Liver (tissue), 3 donors: ENCODE data around the gene PRR36.

Source experiments
- FOXA1 ChIP-seq: IDR thresholded peaks from 2 replicates; pipeline ENCODE4 v1.6.1; 2016; ENCODE audit warnings: antibody characterized with exemption
- GABPA ChIP-seq, 2 donors: IDR thresholded peaks in 1 of 2; conservative IDR thresholded peaks in 1 of 2; 2 replicates each; pipeline ENCODE4 v1.6.1; 2016; ENCODE audit warnings: antibody characterized with exemption in 2 of 2, mild to moderate bottlenecking in 1 of 2, moderate library complexity in 1 of 2
- HNF4A ChIP-seq, 2 donors: conservative IDR thresholded peaks; 2 replicates each; pipeline ENCODE4 v1.6.1; 2016; ENCODE audit warnings: antibody characterized with exemption in 2 of 2, mild to moderate bottlenecking in 2 of 2
- HNF4G ChIP-seq: IDR thresholded peaks from 2 replicates; pipeline ENCODE4 v1.6.1; 2016; ENCODE audit warnings: antibody characterized with exemption
- JUND ChIP-seq, 2 donors: IDR thresholded peaks; 2 replicates each; pipeline ENCODE4 v1.6.1; 2016; ENCODE audit warnings: antibody characterized with exemption in 2 of 2
- SP1 ChIP-seq: IDR thresholded peaks from 2 replicates; pipeline ENCODE4 v1.6.1; 2018; ENCODE audit warnings: antibody characterized with exemption, mild to moderate bottlenecking
- YY1 ChIP-seq: IDR thresholded peaks from 2 replicates; pipeline ENCODE4 v1.6.1; 2016; ENCODE audit warnings: antibody characterized with exemption, mild to moderate bottlenecking
- TF ChIP-seq, protein P1 (sequence below): IDR thresholded peaks from 2 replicates; pipeline ENCODE4 v1.6.1; 2016; ENCODE audit warnings: antibody characterized with exemption
- TF ChIP-seq, protein P2 (sequence below): fragments of 150-350 bp; IDR thresholded peaks from 2 replicates; pipeline ENCODE4 v1.5.1; 2017; ENCODE audit warnings: improper control_type of control experiment, low read depth, low read length; ENCODE audit not compliant: missing input control
- donor health status: healthy.
- donor health status: healthy.

DNA sequence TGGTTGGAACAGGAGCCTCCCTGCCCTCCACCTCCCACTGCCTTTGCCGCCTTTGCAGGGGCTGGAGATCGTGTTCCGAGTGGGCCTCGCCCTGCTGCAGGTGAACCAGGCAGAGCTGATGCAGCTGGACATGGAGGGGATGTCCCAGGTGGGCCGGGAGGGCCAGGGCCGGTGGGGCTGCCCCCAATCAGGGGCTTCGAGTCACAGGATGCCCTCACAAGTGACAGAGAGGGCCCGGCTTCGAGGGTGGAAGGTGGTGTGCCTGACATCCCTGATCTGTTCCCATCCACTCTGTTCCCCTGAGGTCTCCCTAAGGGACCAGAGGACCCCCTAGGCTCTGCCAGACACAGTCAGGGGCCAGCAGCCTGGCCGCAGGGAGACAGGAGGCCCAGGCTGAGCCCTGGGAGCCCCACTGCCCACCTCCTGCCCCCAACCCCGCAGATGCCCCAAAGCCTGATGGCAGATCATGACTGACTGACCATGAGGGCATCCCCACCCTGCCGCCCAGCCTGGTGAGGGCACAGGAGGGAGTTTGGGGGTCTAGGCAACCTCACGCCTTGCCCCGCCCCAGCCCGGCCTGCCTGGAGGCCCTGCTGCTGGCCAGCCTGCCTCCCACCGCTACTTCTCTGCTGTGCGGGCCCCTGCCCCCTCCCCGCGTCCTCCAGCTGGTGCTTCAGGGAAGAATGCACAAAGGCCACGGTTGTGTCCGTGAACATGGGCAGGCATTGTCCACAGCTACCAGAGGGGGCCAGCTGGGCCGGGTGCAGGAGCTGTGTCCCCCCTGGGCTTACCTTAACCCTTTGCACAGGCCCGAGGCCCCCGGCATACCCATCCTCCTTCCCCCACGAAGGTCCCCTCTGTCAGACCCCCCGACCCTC is 22.3 kb downstream of the PRR36 start:
- no peak for TF ChIP-seq YY1
- TF ChIP-seq, protein P1, sequence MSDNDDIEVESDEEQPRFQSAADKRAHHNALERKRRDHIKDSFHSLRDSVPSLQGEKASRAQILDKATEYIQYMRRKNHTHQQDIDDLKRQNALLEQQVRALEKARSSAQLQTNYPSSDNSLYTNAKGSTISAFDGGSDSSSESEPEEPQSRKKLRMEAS = no peak
- no peak for TF ChIP-seq GABPA (IDR thresholded peaks at IDR 0.05 in 1 of 2, conservative IDR thresholded peaks at IDR 0.05 in 1 of 2)
- no peak for TF ChIP-seq JUND (IDR thresholded peaks at IDR 0.05)
- no peak for TF ChIP-seq SP1
- no peak for TF ChIP-seq HNF4A (conservative IDR thresholded peaks at IDR 0.05)
- TF ChIP-seq, protein P2, sequence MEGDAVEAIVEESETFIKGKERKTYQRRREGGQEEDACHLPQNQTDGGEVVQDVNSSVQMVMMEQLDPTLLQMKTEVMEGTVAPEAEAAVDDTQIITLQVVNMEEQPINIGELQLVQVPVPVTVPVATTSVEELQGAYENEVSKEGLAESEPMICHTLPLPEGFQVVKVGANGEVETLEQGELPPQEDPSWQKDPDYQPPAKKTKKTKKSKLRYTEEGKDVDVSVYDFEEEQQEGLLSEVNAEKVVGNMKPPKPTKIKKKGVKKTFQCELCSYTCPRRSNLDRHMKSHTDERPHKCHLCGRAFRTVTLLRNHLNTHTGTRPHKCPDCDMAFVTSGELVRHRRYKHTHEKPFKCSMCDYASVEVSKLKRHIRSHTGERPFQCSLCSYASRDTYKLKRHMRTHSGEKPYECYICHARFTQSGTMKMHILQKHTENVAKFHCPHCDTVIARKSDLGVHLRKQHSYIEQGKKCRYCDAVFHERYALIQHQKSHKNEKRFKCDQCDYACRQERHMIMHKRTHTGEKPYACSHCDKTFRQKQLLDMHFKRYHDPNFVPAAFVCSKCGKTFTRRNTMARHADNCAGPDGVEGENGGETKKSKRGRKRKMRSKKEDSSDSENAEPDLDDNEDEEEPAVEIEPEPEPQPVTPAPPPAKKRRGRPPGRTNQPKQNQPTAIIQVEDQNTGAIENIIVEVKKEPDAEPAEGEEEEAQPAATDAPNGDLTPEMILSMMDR = no peak
- TF ChIP-seq FOXA1 = no peak
- no peak for TF ChIP-seq HNF4G
